ENCODE measurements around the gene CA9. TPM values are rescaled to one million over a fixed set of nuclear protein-coding genes. Genes with fewer than 3 reads are reported as not detected.
"Not testable (repeated sequence)": the region's sequence is repeated elsewhere in the genome, so short reads cannot be mapped to it uniquely, and the experiment has no call there.

The CA9 gene
- total and polyA plus RNA-seq, 2 experiments from 2014 or later, result 0.27 to 2.1 TPM

- not testable (repeated sequence) for H4K20me1 ChIP-seq (ENCODE audit: insufficient read depth, poor library complexity, severe bottlenecking); H3K36me3 ChIP-seq (replicated peaks; ENCODE audit: insufficient read depth, low read depth); DNase-seq (ENCODE audit: low spot score); H3K27ac ChIP-seq; H3K4me3 ChIP-seq; H3K9me3 ChIP-seq (ENCODE audit: low read depth); H3K4me2 ChIP-seq; H3K27me3 ChIP-seq; H3K79me2 ChIP-seq; H3K9me2 ChIP-seq (replicated peaks; ENCODE audit: insufficient read depth); H3K4me1 ChIP-seq (ENCODE audit: insufficient read depth); H2AFZ ChIP-seq
- WGBS (ENCODE audit: low lambda C conversion rate, missing lambda C conversion rate), result 74% methylated on average over 1 of the region's 1 CpG
Measured at GRCh38 chr9:35639225-35639624, 34.5 kb upstream of the CA9 start.

GRCh38 chr9:35639631-35640030, 34.1 kb upstream of the CA9 start:
- 88% methylated on average over 1 of the region's 1 CpG for WGBS (ENCODE audit: low lambda C conversion rate, missing lambda C conversion rate)
- H4K20me1 ChIP-seq (ENCODE audit: insufficient read depth, poor library complexity, severe bottlenecking), result no peaks in the 10 kb centered on the region
- H3K9me3 ChIP-seq (ENCODE audit: low read depth), result no peaks in the 10 kb centered on the region
- no peaks in the 10 kb centered on the region for H3K79me2 ChIP-seq
- no peaks in the 10 kb centered on the region for H3K36me3 ChIP-seq (replicated peaks; ENCODE audit: insufficient read depth, low read depth)
- no peaks in the 10 kb centered on the region for H3K9me2 ChIP-seq (replicated peaks; ENCODE audit: insufficient read depth)
- DNase-seq (ENCODE audit: low spot score), result no peak
- TF ChIP-seq EZH2 (IDR thresholded peaks at IDR 0.05; ENCODE audit: borderline replicate concordance), result no peak
- TF ChIP-seq EZH2phosphoT487 (IDR thresholded peaks at IDR 0.05; ENCODE audit: low read depth, severe bottlenecking, unreplicated experiment), result no peak
- no peak overlapping the region for H3K4me2 ChIP-seq
- H3K4me3 ChIP-seq, result no peak overlapping the region
- no peak overlapping the region for H3K27ac ChIP-seq
- no peaks in the 10 kb centered on the region for H3K4me1 ChIP-seq (ENCODE audit: insufficient read depth)
- H2AFZ ChIP-seq, result no peak overlapping the region
- no peaks in the 10 kb centered on the region for H3K27me3 ChIP-seq

GRCh38 chr9:35640431-35640830, 33.3 kb upstream of the CA9 start:
- not testable (repeated sequence) for H3K27ac ChIP-seq; DNase-seq (ENCODE audit: low spot score); H3K79me2 ChIP-seq; H3K4me2 ChIP-seq; H3K9me3 ChIP-seq (ENCODE audit: low read depth); H2AFZ ChIP-seq; H3K4me3 ChIP-seq; H3K4me1 ChIP-seq (ENCODE audit: insufficient read depth); H4K20me1 ChIP-seq (ENCODE audit: insufficient read depth, poor library complexity, severe bottlenecking); H3K36me3 ChIP-seq (replicated peaks; ENCODE audit: insufficient read depth, low read depth); H3K9me2 ChIP-seq (replicated peaks; ENCODE audit: insufficient read depth); H3K27me3 ChIP-seq
- WGBS (ENCODE audit: low lambda C conversion rate, missing lambda C conversion rate), result 94% methylated on average over 13 of the region's 15 CpGs

GRCh38 chr9:35641478-35641877, 32.2 kb upstream of the CA9 start:
- not testable (repeated sequence) for H3K9me3 ChIP-seq (ENCODE audit: low read depth); DNase-seq (ENCODE audit: low spot score); H3K4me3 ChIP-seq; H3K4me1 ChIP-seq (ENCODE audit: insufficient read depth); H3K79me2 ChIP-seq; H3K4me2 ChIP-seq; H3K36me3 ChIP-seq (replicated peaks; ENCODE audit: insufficient read depth, low read depth); H4K20me1 ChIP-seq (ENCODE audit: insufficient read depth, poor library complexity, severe bottlenecking); H3K27me3 ChIP-seq; H2AFZ ChIP-seq; H3K9me2 ChIP-seq (replicated peaks; ENCODE audit: insufficient read depth); H3K27ac ChIP-seq
- WGBS (ENCODE audit: low lambda C conversion rate, missing lambda C conversion rate), result 88% methylated on average over 3 of the region's 3 CpGs

GRCh38 chr9:35643046-35643445, 30.7 kb upstream of the CA9 start:
- H2AFZ ChIP-seq, result no peak overlapping the region
- H3K27me3 ChIP-seq, result no peaks in the 10 kb centered on the region
- H3K36me3 ChIP-seq (replicated peaks; ENCODE audit: insufficient read depth, low read depth), result no peaks in the 10 kb centered on the region
- H3K9me2 ChIP-seq (replicated peaks; ENCODE audit: insufficient read depth), result no peaks in the 10 kb centered on the region
- H3K4me2 ChIP-seq, result no peak overlapping the region
- H3K9me3 ChIP-seq (ENCODE audit: low read depth), result no peaks in the 10 kb centered on the region
- H4K20me1 ChIP-seq (ENCODE audit: insufficient read depth, poor library complexity, severe bottlenecking), result no peaks in the 10 kb centered on the region
- 95% methylated on average over 12 of the region's 12 CpGs for WGBS (ENCODE audit: low lambda C conversion rate, missing lambda C conversion rate)
- no peak overlapping the region for H3K4me3 ChIP-seq
- H3K4me1 ChIP-seq (ENCODE audit: insufficient read depth), result peaks cover 14% of the 10 kb centered on the region
- no peak for DNase-seq (ENCODE audit: low spot score)
- H3K79me2 ChIP-seq, result no peaks in the 10 kb centered on the region
- no peak overlapping the region for H3K27ac ChIP-seq
- TF ChIP-seq EZH2phosphoT487 (IDR thresholded peaks at IDR 0.05; ENCODE audit: low read depth, severe bottlenecking, unreplicated experiment), result no peak
- TF ChIP-seq, protein P1, sequence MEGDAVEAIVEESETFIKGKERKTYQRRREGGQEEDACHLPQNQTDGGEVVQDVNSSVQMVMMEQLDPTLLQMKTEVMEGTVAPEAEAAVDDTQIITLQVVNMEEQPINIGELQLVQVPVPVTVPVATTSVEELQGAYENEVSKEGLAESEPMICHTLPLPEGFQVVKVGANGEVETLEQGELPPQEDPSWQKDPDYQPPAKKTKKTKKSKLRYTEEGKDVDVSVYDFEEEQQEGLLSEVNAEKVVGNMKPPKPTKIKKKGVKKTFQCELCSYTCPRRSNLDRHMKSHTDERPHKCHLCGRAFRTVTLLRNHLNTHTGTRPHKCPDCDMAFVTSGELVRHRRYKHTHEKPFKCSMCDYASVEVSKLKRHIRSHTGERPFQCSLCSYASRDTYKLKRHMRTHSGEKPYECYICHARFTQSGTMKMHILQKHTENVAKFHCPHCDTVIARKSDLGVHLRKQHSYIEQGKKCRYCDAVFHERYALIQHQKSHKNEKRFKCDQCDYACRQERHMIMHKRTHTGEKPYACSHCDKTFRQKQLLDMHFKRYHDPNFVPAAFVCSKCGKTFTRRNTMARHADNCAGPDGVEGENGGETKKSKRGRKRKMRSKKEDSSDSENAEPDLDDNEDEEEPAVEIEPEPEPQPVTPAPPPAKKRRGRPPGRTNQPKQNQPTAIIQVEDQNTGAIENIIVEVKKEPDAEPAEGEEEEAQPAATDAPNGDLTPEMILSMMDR (IDR thresholded peaks at IDR 0.05; ENCODE audit: poor library complexity), result no peak
- no peak for TF ChIP-seq EZH2 (IDR thresholded peaks at IDR 0.05; ENCODE audit: borderline replicate concordance)

- H3K79me2 ChIP-seq, result not testable (repeated sequence)
- WGBS (ENCODE audit: low lambda C conversion rate, missing lambda C conversion rate), result 27% methylated on average over 10 of the region's 10 CpGs
- H2AFZ ChIP-seq, result peak overlapping the region; percentile 86
Measured at GRCh38 chr9:35645736-35646135, 28.0 kb upstream of the CA9 start.

More at GRCh38 chr9:35645736-35646135, 28.0 kb upstream of the CA9 start:
- not testable (repeated sequence) for H3K27me3 ChIP-seq; H3K9me2 ChIP-seq (replicated peaks; ENCODE audit: insufficient read depth); DNase-seq (ENCODE audit: low spot score); H3K9me3 ChIP-seq (ENCODE audit: low read depth); H3K36me3 ChIP-seq (replicated peaks; ENCODE audit: insufficient read depth, low read depth); H4K20me1 ChIP-seq (ENCODE audit: insufficient read depth, poor library complexity, severe bottlenecking)
- Histone ChIP-seq H3K4me3 (peak overlapping the region; percentile 68), H3K27ac (peak overlapping the region; percentile 98), H3K4me2 (peak overlapping the region; percentile 85), H3K4me1 (ENCODE audit: insufficient read depth) (peaks cover 14% of the 10 kb centered on the region)
